HEK293 (cell line): ENCODE data around the gene UBR4.

Source experiments
- CTCF ChIA-PET: fragments of 350-600 bp; formaldehyde crosslinking; extraction: SDS; loops from one replicate; lab custom pipeline; 2021; ENCODE audit warnings: antibody characterized with exemption; lab: Yijun Ruan, JAX
- POLR2A ChIA-PET: fragments of 300-600 bp; formaldehyde crosslinking; extraction: SDS; loops from one replicate; lab custom pipeline; 2020; ENCODE audit warnings: antibody characterized with exemption, inconsistent platforms; lab: Yijun Ruan, JAX
- H3K27ac ChIP-seq: fragments of 200-500 bp; sonication (Bioruptor generic); 2 replicates; pipeline ENCODE4 v1.5.1; 2014; ENCODE audit warnings: low read depth, low read length, control low read depth, inconsistent platforms; ENCODE audit errors: extremely low read depth
- H3K36me3 ChIP-seq, 2 experiments: fragments of 200-500 bp in 1 of 2; sonication (Bioruptor generic) in 1 of 2; 1 replicate in 1 of 2; 2 replicates in 1 of 2; pipeline ENCODE4 v1.5.1; 2014 to 2017; ENCODE audit warnings: inconsistent platforms in 2 of 2, low read length in 2 of 2; ENCODE audit not compliant: control insufficient read depth in 2 of 2, insufficient read depth in 1 of 2
- H3K4me1 ChIP-seq: fragments of 200-500 bp; sonication (Bioruptor generic); 2 replicates; pipeline ENCODE4 v1.5.1; 2014; ENCODE audit warnings: mild to moderate bottlenecking, low read length, inconsistent platforms; ENCODE audit not compliant: control insufficient read depth, insufficient read depth
- H3K4me3 ChIP-seq: 2 replicates; pipeline ENCODE4 v1.5.1; 2011; ENCODE audit warnings: low read depth, mild to moderate bottlenecking, control low read depth, low read length, moderate library complexity
- H3K9me3 ChIP-seq: fragments of 200-500 bp; sonication (Bioruptor generic); 2 replicates; pipeline ENCODE4 v1.5.1; 2014; ENCODE audit warnings: low read depth, low read length, inconsistent platforms; ENCODE audit not compliant: control insufficient read depth, insufficient read depth
- EGR2 ChIP-seq: fragments of 450-650 bp; formaldehyde crosslinking; IDR thresholded peaks from 2 replicates; pipeline ENCODE4 v1.5.1; 2016; ENCODE audit warnings: low read depth, missing biosample characterization, missing genetic modification characterization
- KLF8 ChIP-seq: fragments of 450-650 bp; formaldehyde crosslinking; IDR thresholded peaks from 2 replicates; pipeline ENCODE4 v1.5.1; 2016; ENCODE audit warnings: missing biosample characterization, missing genetic modification characterization
- YY2 ChIP-seq: fragments of 450-650 bp; formaldehyde crosslinking; IDR thresholded peaks from 2 replicates; pipeline ENCODE4 v1.5.1; 2016; ENCODE audit warnings: missing biosample characterization, missing genetic modification characterization
- ZBTB21 ChIP-seq: fragments of 450-650 bp; formaldehyde crosslinking; IDR thresholded peaks from 2 replicates; pipeline ENCODE4 v1.5.1; 2017; ENCODE audit warnings: missing biosample characterization, missing genetic modification characterization
- ZFHX2 ChIP-seq: fragments of 450-650 bp; formaldehyde crosslinking; conservative IDR thresholded peaks from 2 replicates; pipeline ENCODE4 v1.5.1; 2016; ENCODE audit warnings: missing biosample characterization, missing genetic modification characterization
- ZNF140 ChIP-seq: fragments of 450-650 bp; formaldehyde crosslinking; IDR thresholded peaks from 2 replicates; pipeline ENCODE4 v1.5.1; 2016; ENCODE audit warnings: missing biosample characterization, missing genetic modification characterization
- ZNF248 ChIP-seq: fragments of 450-650 bp; formaldehyde crosslinking; IDR thresholded peaks from 2 replicates; pipeline ENCODE4 v1.5.1; 2017; ENCODE audit warnings: missing biosample characterization, missing genetic modification characterization
- ZNF280C ChIP-seq: fragments of 450-650 bp; formaldehyde crosslinking; IDR thresholded peaks from 2 replicates; pipeline ENCODE4 v1.5.1; 2016; ENCODE audit warnings: missing biosample characterization, missing genetic modification characterization
- ZNF501 ChIP-seq: fragments of 450-650 bp; formaldehyde crosslinking; IDR thresholded peaks from 2 replicates; pipeline ENCODE4 v1.5.1; 2016; ENCODE audit warnings: missing biosample characterization, missing genetic modification characterization
- ZNF555 ChIP-seq: fragments of 450-650 bp; formaldehyde crosslinking; conservative IDR thresholded peaks from 2 replicates; pipeline ENCODE4 v1.5.1; 2017; ENCODE audit warnings: missing biosample characterization, mild to moderate bottlenecking, missing genetic modification characterization, inconsistent platforms
- ZNF621 ChIP-seq: fragments of 450-650 bp; formaldehyde crosslinking; IDR thresholded peaks from 2 replicates; pipeline ENCODE4 v1.5.1; 2017; ENCODE audit warnings: missing biosample characterization, missing genetic modification characterization
- ZNF664 ChIP-seq: fragments of 450-650 bp; formaldehyde crosslinking; IDR thresholded peaks from 2 replicates; pipeline ENCODE4 v1.5.1; 2016; ENCODE audit warnings: missing biosample characterization, missing genetic modification characterization
- TF ChIP-seq, protein P1 (sequence below): fragments of 450-650 bp; formaldehyde crosslinking; IDR thresholded peaks from 2 replicates; pipeline ENCODE4 v1.5.1; 2017; ENCODE audit warnings: missing biosample characterization, missing genetic modification characterization
- TF ChIP-seq, protein P2 (sequence below): fragments of 450-650 bp; formaldehyde crosslinking; IDR thresholded peaks from 2 replicates; pipeline ENCODE4 v1.5.1; 2016; ENCODE audit warnings: missing biosample characterization, missing genetic modification characterization
- TF ChIP-seq, protein P3 (sequence below): fragments of 450-650 bp; formaldehyde crosslinking; IDR thresholded peaks from 2 replicates; pipeline ENCODE4 v1.5.0; 2017; ENCODE audit warnings: missing biosample characterization, missing genetic modification characterization, borderline replicate concordance
- TF ChIP-seq, protein P4 (sequence below): IDR thresholded peaks from 2 replicates; pipeline ENCODE4 v1.6.1; 2011; ENCODE audit warnings: mild to moderate bottlenecking, low read depth, low read length, borderline replicate concordance
- TF ChIP-seq, protein P5 (sequence below): fragments of 450-650 bp; formaldehyde crosslinking; optimal IDR thresholded peaks from 2 replicates; pipeline ENCODE3; 2016; ENCODE audit warnings: missing biosample characterization, mild to moderate bottlenecking, missing genetic modification characterization

UBR4 gene

GRCh38 chr1:19088717-19089442 lies 121.2 kb downstream of the UBR4 start:
- no peaks in the 10 kb centered on the region for H3K4me1 ChIP-seq
- no peaks in the 10 kb centered on the region for H3K9me3 ChIP-seq
- no peak for TF ChIP-seq ZBTB21 (tag by site-specific recombination)
- TF ChIP-seq ZNF555 (tag by site-specific recombination): no peak
- TF ChIP-seq ZNF248 (tag by site-specific recombination): no peak
- TF ChIP-seq ZNF140: no peak
- TF ChIP-seq ZNF621 (tag by site-specific recombination): no peak
- TF ChIP-seq, protein P1, sequence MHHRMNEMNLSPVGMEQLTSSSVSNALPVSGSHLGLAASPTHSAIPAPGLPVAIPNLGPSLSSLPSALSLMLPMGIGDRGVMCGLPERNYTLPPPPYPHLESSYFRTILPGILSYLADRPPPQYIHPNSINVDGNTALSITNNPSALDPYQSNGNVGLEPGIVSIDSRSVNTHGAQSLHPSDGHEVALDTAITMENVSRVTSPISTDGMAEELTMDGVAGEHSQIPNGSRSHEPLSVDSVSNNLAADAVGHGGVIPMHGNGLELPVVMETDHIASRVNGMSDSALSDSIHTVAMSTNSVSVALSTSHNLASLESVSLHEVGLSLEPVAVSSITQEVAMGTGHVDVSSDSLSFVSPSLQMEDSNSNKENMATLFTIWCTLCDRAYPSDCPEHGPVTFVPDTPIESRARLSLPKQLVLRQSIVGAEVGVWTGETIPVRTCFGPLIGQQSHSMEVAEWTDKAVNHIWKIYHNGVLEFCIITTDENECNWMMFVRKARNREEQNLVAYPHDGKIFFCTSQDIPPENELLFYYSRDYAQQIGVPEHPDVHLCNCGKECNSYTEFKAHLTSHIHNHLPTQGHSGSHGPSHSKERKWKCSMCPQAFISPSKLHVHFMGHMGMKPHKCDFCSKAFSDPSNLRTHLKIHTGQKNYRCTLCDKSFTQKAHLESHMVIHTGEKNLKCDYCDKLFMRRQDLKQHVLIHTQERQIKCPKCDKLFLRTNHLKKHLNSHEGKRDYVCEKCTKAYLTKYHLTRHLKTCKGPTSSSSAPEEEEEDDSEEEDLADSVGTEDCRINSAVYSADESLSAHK (tag by site-specific recombination): no peak
- H3K36me3 ChIP-seq: peaks cover 15 to 99% of the 10 kb centered on the region in 2 experiments
- H3K27ac ChIP-seq: no peak overlapping the region
- ChIA-PET POLR2A (interaction anchor here (1.1 kb wide), 1 partner anchor 186 kb away, joined by 3 read pairs; the partner anchor contains the start of gene ALDH4A1), CTCF (interaction anchor here (0.6 to 2.1 kb wide), 3 partner anchors 176 to 221 kb away, joined by 3 to 11 read pairs (median 5); no protein-coding TSS in a partner anchor)
- H3K4me3 ChIP-seq: no peak overlapping the region

DNA sequence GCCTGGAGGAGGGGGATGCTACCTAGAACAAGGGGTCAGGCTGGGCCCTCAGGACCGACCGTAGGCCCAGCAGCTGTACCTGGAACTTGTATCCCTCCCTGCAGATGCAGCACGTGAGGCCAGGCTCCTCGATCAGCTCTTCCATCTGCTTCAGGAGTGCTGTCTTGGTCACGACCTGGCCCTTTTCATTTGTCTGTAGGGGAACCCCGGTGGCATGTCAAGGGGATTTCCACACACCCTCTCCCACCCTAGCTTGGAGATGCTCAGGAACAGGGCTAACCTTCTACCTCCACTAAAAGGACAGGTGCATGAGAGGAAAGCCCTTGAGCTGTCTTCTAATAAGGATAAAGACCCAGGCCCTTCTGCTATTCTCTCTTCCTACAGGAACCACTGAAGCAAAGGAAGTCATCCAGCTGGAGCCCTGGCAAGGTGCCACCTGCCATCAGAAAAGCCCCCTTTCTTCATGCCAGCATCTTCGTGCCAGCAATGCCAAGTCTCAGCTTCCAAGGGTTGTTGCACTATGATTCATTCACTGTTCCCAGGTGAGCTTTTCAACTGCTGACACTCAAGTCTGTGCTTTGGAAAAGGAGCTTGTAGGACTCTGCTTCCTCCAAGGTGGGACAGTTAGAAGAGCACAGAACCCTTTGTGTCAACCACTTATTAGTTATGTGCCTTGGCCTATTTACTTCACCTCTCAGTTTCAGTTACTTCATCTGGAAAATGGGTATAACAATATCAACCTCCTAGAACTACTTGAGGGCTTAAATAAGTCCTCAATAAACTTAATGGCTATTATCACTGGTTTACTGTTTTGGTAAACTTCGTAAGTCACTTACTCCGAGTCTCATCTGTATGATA lies 122.1 kb downstream of the UBR4 start:
- CTCF ChIA-PET: interaction anchor here (0.7 to 1.3 kb wide), 3 partner anchors 8 to 181 kb away, joined by 3 to 6 read pairs (median 4); no protein-coding TSS in a partner anchor

More for the DNA sequence above, 122.1 kb downstream of the UBR4 start:
- Histone ChIP-seq H3K4me3 (no peak overlapping the region), H3K9me3 (no peaks in the 10 kb centered on the region), H3K27ac (no peak overlapping the region), H3K36me3 (peaks cover 21 to 99% of the 10 kb centered on the region in 2 experiments), H3K4me1 (no peaks in the 10 kb centered on the region)
- TF ChIP-seq ZFHX2 (tag by site-specific recombination) (no peak), YY2 (tag by site-specific recombination) (no peak), ZNF280C (no peak), KLF8 (tag by site-specific recombination) (no peak), ZNF501 (tag by site-specific recombination) (no peak), ZNF664 (tag by site-specific recombination) (no peak), EGR2 (tag by site-specific recombination) (no peak)
- TF ChIP-seq, protein P2, sequence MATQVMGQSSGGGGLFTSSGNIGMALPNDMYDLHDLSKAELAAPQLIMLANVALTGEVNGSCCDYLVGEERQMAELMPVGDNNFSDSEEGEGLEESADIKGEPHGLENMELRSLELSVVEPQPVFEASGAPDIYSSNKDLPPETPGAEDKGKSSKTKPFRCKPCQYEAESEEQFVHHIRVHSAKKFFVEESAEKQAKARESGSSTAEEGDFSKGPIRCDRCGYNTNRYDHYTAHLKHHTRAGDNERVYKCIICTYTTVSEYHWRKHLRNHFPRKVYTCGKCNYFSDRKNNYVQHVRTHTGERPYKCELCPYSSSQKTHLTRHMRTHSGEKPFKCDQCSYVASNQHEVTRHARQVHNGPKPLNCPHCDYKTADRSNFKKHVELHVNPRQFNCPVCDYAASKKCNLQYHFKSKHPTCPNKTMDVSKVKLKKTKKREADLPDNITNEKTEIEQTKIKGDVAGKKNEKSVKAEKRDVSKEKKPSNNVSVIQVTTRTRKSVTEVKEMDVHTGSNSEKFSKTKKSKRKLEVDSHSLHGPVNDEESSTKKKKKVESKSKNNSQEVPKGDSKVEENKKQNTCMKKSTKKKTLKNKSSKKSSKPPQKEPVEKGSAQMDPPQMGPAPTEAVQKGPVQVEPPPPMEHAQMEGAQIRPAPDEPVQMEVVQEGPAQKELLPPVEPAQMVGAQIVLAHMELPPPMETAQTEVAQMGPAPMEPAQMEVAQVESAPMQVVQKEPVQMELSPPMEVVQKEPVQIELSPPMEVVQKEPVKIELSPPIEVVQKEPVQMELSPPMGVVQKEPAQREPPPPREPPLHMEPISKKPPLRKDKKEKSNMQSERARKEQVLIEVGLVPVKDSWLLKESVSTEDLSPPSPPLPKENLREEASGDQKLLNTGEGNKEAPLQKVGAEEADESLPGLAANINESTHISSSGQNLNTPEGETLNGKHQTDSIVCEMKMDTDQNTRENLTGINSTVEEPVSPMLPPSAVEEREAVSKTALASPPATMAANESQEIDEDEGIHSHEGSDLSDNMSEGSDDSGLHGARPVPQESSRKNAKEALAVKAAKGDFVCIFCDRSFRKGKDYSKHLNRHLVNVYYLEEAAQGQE (tag by site-specific recombination): no peak
- TF ChIP-seq, protein P3, sequence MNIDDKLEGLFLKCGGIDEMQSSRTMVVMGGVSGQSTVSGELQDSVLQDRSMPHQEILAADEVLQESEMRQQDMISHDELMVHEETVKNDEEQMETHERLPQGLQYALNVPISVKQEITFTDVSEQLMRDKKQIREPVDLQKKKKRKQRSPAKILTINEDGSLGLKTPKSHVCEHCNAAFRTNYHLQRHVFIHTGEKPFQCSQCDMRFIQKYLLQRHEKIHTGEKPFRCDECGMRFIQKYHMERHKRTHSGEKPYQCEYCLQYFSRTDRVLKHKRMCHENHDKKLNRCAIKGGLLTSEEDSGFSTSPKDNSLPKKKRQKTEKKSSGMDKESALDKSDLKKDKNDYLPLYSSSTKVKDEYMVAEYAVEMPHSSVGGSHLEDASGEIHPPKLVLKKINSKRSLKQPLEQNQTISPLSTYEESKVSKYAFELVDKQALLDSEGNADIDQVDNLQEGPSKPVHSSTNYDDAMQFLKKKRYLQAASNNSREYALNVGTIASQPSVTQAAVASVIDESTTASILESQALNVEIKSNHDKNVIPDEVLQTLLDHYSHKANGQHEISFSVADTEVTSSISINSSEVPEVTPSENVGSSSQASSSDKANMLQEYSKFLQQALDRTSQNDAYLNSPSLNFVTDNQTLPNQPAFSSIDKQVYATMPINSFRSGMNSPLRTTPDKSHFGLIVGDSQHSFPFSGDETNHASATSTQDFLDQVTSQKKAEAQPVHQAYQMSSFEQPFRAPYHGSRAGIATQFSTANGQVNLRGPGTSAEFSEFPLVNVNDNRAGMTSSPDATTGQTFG: no peak
- TF ChIP-seq, protein P4, sequence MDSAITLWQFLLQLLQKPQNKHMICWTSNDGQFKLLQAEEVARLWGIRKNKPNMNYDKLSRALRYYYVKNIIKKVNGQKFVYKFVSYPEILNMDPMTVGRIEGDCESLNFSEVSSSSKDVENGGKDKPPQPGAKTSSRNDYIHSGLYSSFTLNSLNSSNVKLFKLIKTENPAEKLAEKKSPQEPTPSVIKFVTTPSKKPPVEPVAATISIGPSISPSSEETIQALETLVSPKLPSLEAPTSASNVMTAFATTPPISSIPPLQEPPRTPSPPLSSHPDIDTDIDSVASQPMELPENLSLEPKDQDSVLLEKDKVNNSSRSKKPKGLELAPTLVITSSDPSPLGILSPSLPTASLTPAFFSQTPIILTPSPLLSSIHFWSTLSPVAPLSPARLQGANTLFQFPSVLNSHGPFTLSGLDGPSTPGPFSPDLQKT: no peak
- TF ChIP-seq, protein P5, sequence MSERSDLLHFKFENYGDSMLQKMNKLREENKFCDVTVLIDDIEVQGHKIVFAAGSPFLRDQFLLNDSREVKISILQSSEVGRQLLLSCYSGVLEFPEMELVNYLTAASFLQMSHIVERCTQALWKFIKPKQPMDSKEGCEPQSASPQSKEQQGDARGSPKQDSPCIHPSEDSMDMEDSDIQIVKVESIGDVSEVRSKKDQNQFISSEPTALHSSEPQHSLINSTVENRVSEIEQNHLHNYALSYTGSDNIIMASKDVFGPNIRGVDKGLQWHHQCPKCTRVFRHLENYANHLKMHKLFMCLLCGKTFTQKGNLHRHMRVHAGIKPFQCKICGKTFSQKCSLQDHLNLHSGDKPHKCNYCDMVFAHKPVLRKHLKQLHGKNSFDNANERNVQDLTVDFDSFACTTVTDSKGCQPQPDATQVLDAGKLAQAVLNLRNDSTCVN (tag by site-specific recombination): no peak
- POLR2A ChIA-PET: no interaction called here
